Esophagus squamous epithelium (tissue), 4 donors: ENCODE data around the gene MCRIP1.
A peak's percentile ranks its signal among the peaks of the same experiment; 100 is the strongest.

Source experiments
- POLR2A ChIP-seq, 4 donors: fragments of 450-650 bp; IDR thresholded peaks; one replicate each; pipeline ENCODE4 v1.6.1; 2017; ENCODE audit warnings: antibody characterized with exemption in 4 of 4, mild to moderate bottlenecking in 4 of 4, moderate library complexity in 3 of 4
- TF ChIP-seq, protein P1 (sequence below), 6 experiments: fragments of 450-650 bp in 4 of 6; fragments of 200-600 bp in 2 of 6; sonication (generic) in 2 of 6; IDR thresholded peaks; one replicate each; pipeline ENCODE4 v1.5.1; 2016 to 2019; ENCODE audit warnings: antibody characterized with exemption in 6 of 6, mild to moderate bottlenecking in 4 of 6, moderate library complexity in 4 of 6

DNA sequence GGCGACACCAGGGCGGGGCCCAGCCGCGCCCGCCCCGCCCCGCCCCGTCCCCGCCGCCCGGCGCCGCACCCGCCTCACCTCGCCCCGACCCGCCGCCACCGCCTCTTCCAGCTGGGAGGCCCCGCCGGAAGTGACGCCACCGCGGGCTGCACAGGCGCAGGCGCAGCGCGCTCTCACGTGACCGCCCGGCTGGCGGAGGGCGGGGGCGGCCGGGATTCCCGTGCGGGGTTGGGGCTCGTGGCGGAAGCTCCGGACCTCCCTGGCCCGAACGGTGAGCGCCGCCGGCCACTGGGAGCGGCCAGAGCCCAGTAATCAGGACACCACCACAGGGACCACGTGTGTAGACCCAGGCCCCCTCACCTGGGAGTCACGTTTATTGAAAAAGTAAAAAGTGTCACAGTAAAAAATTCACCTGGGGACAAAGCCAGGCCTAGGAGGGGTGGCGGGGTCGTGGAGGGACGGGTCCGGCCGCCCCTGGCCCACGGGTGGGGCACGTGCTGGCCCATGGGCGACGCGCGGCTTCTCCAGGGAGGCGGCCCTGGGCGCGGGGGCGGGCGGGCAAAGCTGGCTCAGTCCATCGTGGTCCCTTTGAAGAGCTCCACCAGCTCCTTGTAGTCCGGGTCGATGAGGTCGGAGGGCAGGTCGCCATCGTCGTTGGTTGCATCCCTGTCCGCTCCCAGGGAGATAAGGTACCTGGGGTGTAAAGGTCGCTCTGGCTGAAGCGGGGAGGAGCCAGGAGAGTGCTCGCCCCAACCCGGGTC, at the start of gene MCRIP1:
- TF ChIP-seq, protein P1, sequence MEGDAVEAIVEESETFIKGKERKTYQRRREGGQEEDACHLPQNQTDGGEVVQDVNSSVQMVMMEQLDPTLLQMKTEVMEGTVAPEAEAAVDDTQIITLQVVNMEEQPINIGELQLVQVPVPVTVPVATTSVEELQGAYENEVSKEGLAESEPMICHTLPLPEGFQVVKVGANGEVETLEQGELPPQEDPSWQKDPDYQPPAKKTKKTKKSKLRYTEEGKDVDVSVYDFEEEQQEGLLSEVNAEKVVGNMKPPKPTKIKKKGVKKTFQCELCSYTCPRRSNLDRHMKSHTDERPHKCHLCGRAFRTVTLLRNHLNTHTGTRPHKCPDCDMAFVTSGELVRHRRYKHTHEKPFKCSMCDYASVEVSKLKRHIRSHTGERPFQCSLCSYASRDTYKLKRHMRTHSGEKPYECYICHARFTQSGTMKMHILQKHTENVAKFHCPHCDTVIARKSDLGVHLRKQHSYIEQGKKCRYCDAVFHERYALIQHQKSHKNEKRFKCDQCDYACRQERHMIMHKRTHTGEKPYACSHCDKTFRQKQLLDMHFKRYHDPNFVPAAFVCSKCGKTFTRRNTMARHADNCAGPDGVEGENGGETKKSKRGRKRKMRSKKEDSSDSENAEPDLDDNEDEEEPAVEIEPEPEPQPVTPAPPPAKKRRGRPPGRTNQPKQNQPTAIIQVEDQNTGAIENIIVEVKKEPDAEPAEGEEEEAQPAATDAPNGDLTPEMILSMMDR (IDR thresholded peaks at IDR 0.05), result no peak
- peak in 3 of 4 donors; percentile 87 to 98 (median 96) for TF ChIP-seq POLR2A (IDR thresholded peaks at IDR 0.05)
